ENCODE measurements around the gene SLC37A1.
"Not testable (repeated sequence)": the region's sequence is repeated elsewhere in the genome, so short reads cannot be mapped to it uniquely, and the experiment has no call there.

Gene SLC37A1

GRCh38 chr21:42622284-42622683 is 108.6 kb downstream of the SLC37A1 start:
- DNase-seq = no peak

- no peak for DNase-seq
Observed at GRCh38 chr21:42623694-42624093, 110.0 kb downstream of the SLC37A1 start.

- no peak for DNase-seq
Observed at GRCh38 chr21:42624095-42624790, 110.6 kb downstream of the SLC37A1 start.

- no peak for DNase-seq
Observed at GRCh38 chr21:42624936-42625335, 111.3 kb downstream of the SLC37A1 start.

- DNase-seq = no peak
Observed at GRCh38 chr21:42626171-42626570, 112.5 kb downstream of the SLC37A1 start.

GRCh38 chr21:42627527-42628289 is 114.1 kb downstream of the SLC37A1 start:
- DNase-seq = no peak

GRCh38 chr21:42628466-42629061 is 114.9 kb downstream of the SLC37A1 start:
- not testable (repeated sequence) for DNase-seq

GRCh38 chr21:42629933-42630589 is 116.4 kb downstream of the SLC37A1 start:
- DNase-seq = no peak

- DNase-seq = no peak
Observed at GRCh38 chr21:42630626-42631025, 117.0 kb downstream of the SLC37A1 start.
